Esophagus squamous epithelium (tissue), 5 donors: ENCODE results near the gene NAAA. TPM values are rescaled to one million over a fixed set of nuclear protein-coding genes. Genes with fewer than 3 reads are reported as not detected.

Experiments
- DNase-seq: peaks from one replicate; lab custom pipeline; 2025; lab: John Stamatoyannopoulos, UW
- H3K27ac ChIP-seq, 4 donors: fragments of 200-600 bp; sonication (generic); one replicate each; pipeline ENCODE4 v1.5.1; 2016 to 2019; ENCODE audit warnings: mild to moderate bottlenecking in 1 of 4
- H3K27me3 ChIP-seq, 4 donors: fragments of 200-600 bp; sonication (generic); 1 replicate in 3 of 4; 2 replicates in 1 of 4; pipeline versions ENCODE4 v1.5.1 to v1.6.0; 2017 to 2021; ENCODE audit warnings: antibody characterized with exemption in 1 of 4
- H3K36me3 ChIP-seq, 3 donors: fragments of 200-600 bp; sonication (generic); one replicate each; pipeline ENCODE4 v1.5.1; 2016 to 2019
- H3K4me1 ChIP-seq, 3 donors: fragments of 200-600 bp; sonication (generic); one replicate each; pipeline ENCODE4 v1.5.1; 2017 to 2019
- H3K4me3 ChIP-seq, 4 donors: fragments of 200-600 bp; sonication (generic); 1 replicate in 3 of 4; 2 replicates in 1 of 4; pipeline ENCODE4 v1.5.1; 2016 to 2019; ENCODE audit warnings: mild to moderate bottlenecking in 2 of 4, moderate library complexity in 1 of 4
- H3K9me3 ChIP-seq, 3 donors: fragments of 200-600 bp; sonication (generic); one replicate each; pipeline ENCODE4 v1.5.1; 2016 to 2019
- CTCF ChIP-seq, 6 experiments: fragments of 450-650 bp in 4 of 6; fragments of 200-600 bp in 2 of 6; sonication (generic) in 2 of 6; IDR thresholded peaks; one replicate each; pipeline ENCODE4 v1.5.1; 2016 to 2019; ENCODE audit warnings: antibody characterized with exemption in 6 of 6, mild to moderate bottlenecking in 4 of 6, moderate library complexity in 4 of 6
- POLR2A ChIP-seq, 4 donors: fragments of 450-650 bp; IDR thresholded peaks; one replicate each; pipeline ENCODE4 v1.6.1; 2017; ENCODE audit warnings: antibody characterized with exemption in 4 of 4, mild to moderate bottlenecking in 4 of 4, moderate library complexity in 3 of 4
- WGBS, 2 donors: methylation state at CpG; one replicate each; pipeline ENCODE4 v1.1.5; 2018; 5-methylcytosine and 5-hydroxymethylcytosine counted together
- intact Hi-C: fragments of 100-400 bp; cut with DNase I; formaldehyde crosslinking; loops from one replicate; pipeline ENCODE4 v1.15.0; 2022
- total RNA-seq, 4 donors: library from RNA; depleted of rRNA; stranded (reverse); fragments of >200 nt; gene quantifications; one replicate each; pipeline ENCODE4 v1.1.0, GENCODE V29; 2016
- donor health status: DM: yes; HTN: yes; CAD: no.

Gene NAAA
- 100 to 1,000 TPM in 2 of 4 donors, 10 to 100 TPM in 2; 53.6 to 152 (median 86.2) TPM for total RNA-seq

- TF ChIP-seq POLR2A (IDR thresholded peaks at IDR 0.05) (peak in 2 of 4 donors; percentile 11 to 64), CTCF (IDR thresholded peaks at IDR 0.05) (peak in 3 of 6 experiments; percentile 49 to 54 (median 49))
- H3K27me3 ChIP-seq = no peaks in the 10 kb centered on the region
- peak within 1 kb of the TSS; percentile 82 to 89 (median 86) for H3K27ac ChIP-seq
- intact Hi-C loops = no loop called here
- H3K4me1 ChIP-seq = peaks cover 5 to 16% (median 10%) of the 10 kb centered on the region in 3 donors
- 0% methylated on average over 24 of the region's 66 CpGs; no CpG with 5 or more reads in 1 of the 2 donors for WGBS, 2 donors
- DNase-seq = peak; percentile 29
- peak within 1 kb of the TSS; percentile 73 to 88 (median 82) for H3K4me3 ChIP-seq
- no peaks in the 10 kb centered on the region for H3K9me3 ChIP-seq
- peaks cover 0 to 38% (median 3%) of the 10 kb centered on the region in 3 donors for H3K36me3 ChIP-seq
Observed at GRCh38 chr4:75940692-75941253, at the start of gene NAAA. Gene NAAA (minus strand): TSS chr4:75941013. CDS start chr4:75940949, 64 bp downstream.

GRCh38 chr4:75989846-75990528, 49.2 kb upstream of the NAAA start:
- Histone ChIP-seq H3K4me1 (peaks cover 0 to 40% (median 18%) of the 10 kb centered on the region in 3 donors), H3K4me3 (peak overlapping the region; percentile 77 to 86 (median 84)), H3K36me3 (no peaks in the 10 kb centered on the region), H3K27ac (peak overlapping the region; percentile 64 to 77 (median 73)), H3K27me3 (no peaks in the 10 kb centered on the region), H3K9me3 (no peaks in the 10 kb centered on the region)
- intact Hi-C loops = no loop called here
- WGBS, 2 donors = 0 to 1% methylated on average over 19 of the region's 20 CpGs
- DNase-seq = no peak
- TF ChIP-seq POLR2A (IDR thresholded peaks at IDR 0.05) = no peak
- no peak for TF ChIP-seq CTCF (IDR thresholded peaks at IDR 0.05)

- no peaks in the 10 kb centered on the region for H3K9me3 ChIP-seq
- no peaks in the 10 kb centered on the region for H3K27me3 ChIP-seq
- no peak overlapping the region for H3K4me3 ChIP-seq
- TF ChIP-seq CTCF (IDR thresholded peaks at IDR 0.05) = no peak
- no peak for TF ChIP-seq POLR2A (IDR thresholded peaks at IDR 0.05)
- WGBS, 2 donors = 56 to 64% methylated on average over 3 of the region's 3 CpGs
- H3K36me3 ChIP-seq = peaks cover 0 to 42% (median 8%) of the 10 kb centered on the region in 3 donors
- no peak for DNase-seq
- no peak overlapping the region for H3K27ac ChIP-seq
- intact Hi-C loops = no loop called here
- H3K4me1 ChIP-seq = peaks cover 0 to 33% (median 14%) of the 10 kb centered on the region in 3 donors
Observed at GRCh38 chr4:75985116-75985515, 44.3 kb upstream of the NAAA start.

GRCh38 chr4:75980576-75980975, 39.8 kb upstream of the NAAA start:
- no peak for TF ChIP-seq CTCF (IDR thresholded peaks at IDR 0.05)
- no peak for DNase-seq
- H3K36me3 ChIP-seq = peaks cover 0 to 86% (median 29%) of the 10 kb centered on the region in 3 donors
- H3K4me3 ChIP-seq = no peak overlapping the region
- H3K9me3 ChIP-seq = no peaks in the 10 kb centered on the region
- no peaks in the 10 kb centered on the region for H3K27me3 ChIP-seq
- H3K27ac ChIP-seq = no peak overlapping the region
- intact Hi-C loops = no loop called here
- 86 to 94% methylated on average over 3 of the region's 4 CpGs for WGBS, 2 donors
- H3K4me1 ChIP-seq = no peaks in the 10 kb centered on the region

- 91 to 98% methylated on average over 2 of the region's 2 CpGs for WGBS, 2 donors
- Histone ChIP-seq H3K27ac (no peak overlapping the region), H3K4me3 (no peak overlapping the region), H3K9me3 (no peaks in the 10 kb centered on the region), H3K4me1 (no peaks in the 10 kb centered on the region), H3K36me3 (peaks cover 8 to 99% (median 47%) of the 10 kb centered on the region in 3 donors), H3K27me3 (no peaks in the 10 kb centered on the region)
- no peak for TF ChIP-seq POLR2A (IDR thresholded peaks at IDR 0.05)
- no peak for TF ChIP-seq CTCF (IDR thresholded peaks at IDR 0.05)
- DNase-seq = no peak
- intact Hi-C loops = no loop called here
Observed at GRCh38 chr4:75976177-75976576, 35.4 kb upstream of the NAAA start.
